ENCODE measurements around the gene GREB1.

- TF ChIP-seq, protein P1, sequence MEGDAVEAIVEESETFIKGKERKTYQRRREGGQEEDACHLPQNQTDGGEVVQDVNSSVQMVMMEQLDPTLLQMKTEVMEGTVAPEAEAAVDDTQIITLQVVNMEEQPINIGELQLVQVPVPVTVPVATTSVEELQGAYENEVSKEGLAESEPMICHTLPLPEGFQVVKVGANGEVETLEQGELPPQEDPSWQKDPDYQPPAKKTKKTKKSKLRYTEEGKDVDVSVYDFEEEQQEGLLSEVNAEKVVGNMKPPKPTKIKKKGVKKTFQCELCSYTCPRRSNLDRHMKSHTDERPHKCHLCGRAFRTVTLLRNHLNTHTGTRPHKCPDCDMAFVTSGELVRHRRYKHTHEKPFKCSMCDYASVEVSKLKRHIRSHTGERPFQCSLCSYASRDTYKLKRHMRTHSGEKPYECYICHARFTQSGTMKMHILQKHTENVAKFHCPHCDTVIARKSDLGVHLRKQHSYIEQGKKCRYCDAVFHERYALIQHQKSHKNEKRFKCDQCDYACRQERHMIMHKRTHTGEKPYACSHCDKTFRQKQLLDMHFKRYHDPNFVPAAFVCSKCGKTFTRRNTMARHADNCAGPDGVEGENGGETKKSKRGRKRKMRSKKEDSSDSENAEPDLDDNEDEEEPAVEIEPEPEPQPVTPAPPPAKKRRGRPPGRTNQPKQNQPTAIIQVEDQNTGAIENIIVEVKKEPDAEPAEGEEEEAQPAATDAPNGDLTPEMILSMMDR (IDR thresholded peaks at IDR 0.05) = no peak
- TF ChIP-seq EP300 (IDR thresholded peaks at IDR 0.05) = no peak
These were observed 78.8 kb downstream of the GREB1 start for GRCh38 chr2:11612553-11613215.

Measured in tibial nerve (tissue), 4 donors.